Immature natural killer cell (primary cell): ENCODE results near the gene CEP41. TPM values are rescaled to one million over a fixed set of nuclear protein-coding genes. Genes with fewer than 3 reads are reported as not detected.

Experiments
- DNase-seq, 3 donors: peaks; one replicate each; pipeline ENCODE4 v3.0.0; 2022; ENCODE audit warnings: mixed read lengths in 1 of 3
- H3K27ac Mint-ChIP-seq, 6 donors: one replicate each; pipeline ENCODE4 v1.8.0; 2020; ENCODE audit warnings: mixed read lengths in 6 of 6, mild to moderate bottlenecking in 5 of 6, inconsistent platforms in 4 of 6, moderate library complexity in 3 of 6
- H3K27me3 Mint-ChIP-seq, 3 donors: one replicate each; pipeline ENCODE4 v1.8.0; 2020 to 2021; ENCODE audit warnings: low read depth in 3 of 3, mild to moderate bottlenecking in 3 of 3, mixed read lengths in 3 of 3, moderate library complexity in 3 of 3, inconsistent platforms in 1 of 3
- H3K36me3 Mint-ChIP-seq, 3 donors: one replicate each; pipeline ENCODE4 v1.8.0; 2020; ENCODE audit warnings: mixed read lengths in 3 of 3, inconsistent platforms in 2 of 3, mild to moderate bottlenecking in 2 of 3
- H3K4me1 Mint-ChIP-seq, 2 donors: one replicate each; pipeline ENCODE4 v1.8.0; 2020; ENCODE audit warnings: inconsistent platforms in 2 of 2, mild to moderate bottlenecking in 2 of 2, mixed read lengths in 2 of 2, moderate library complexity in 1 of 2
- H3K4me3 Mint-ChIP-seq, 5 donors: one replicate each; pipeline ENCODE4 v1.8.0; 2020; ENCODE audit warnings: mild to moderate bottlenecking in 5 of 5, mixed read lengths in 5 of 5, inconsistent platforms in 3 of 5, moderate library complexity in 3 of 5
- H3K9me3 Mint-ChIP-seq, 6 donors: one replicate each; pipeline ENCODE4 v1.8.0; 2020; ENCODE audit warnings: mild to moderate bottlenecking in 6 of 6, mixed read lengths in 6 of 6, inconsistent platforms in 4 of 6, moderate library complexity in 3 of 6
- polyA plus RNA-seq, 3 donors: library from polyadenylated mRNA; unstranded; fragments of 300-500 nt; fragmentation: Illumina TruSeq; gene quantifications; one replicate each; pipeline ENCODE4 v1.2.3, GENCODE V29; 2021

Gene CEP41
- polyA plus RNA-seq, 3 donors from 2014 or later, result 17.9 to 22.4 (median 20.8) TPM

GRCh38 chr7:130352194-130353074 lies 88.4 kb downstream of the CEP41 start:
- no peaks in the 10 kb centered on the region for H3K4me1 Mint-ChIP-seq
- no peak for DNase-seq
- no peaks in the 10 kb centered on the region for H3K36me3 Mint-ChIP-seq
- peaks cover 0 to 5% (median 3%) of the 10 kb centered on the region in 3 donors for H3K27me3 Mint-ChIP-seq
- no peak overlapping the region for H3K4me3 Mint-ChIP-seq
- peak overlapping the region in 1 of 6 donors; percentile 50 for H3K27ac Mint-ChIP-seq
- H3K9me3 Mint-ChIP-seq, result no peaks in the 10 kb centered on the region

- H3K9me3 Mint-ChIP-seq, result no peaks in the 10 kb centered on the region
- H3K36me3 Mint-ChIP-seq, result no peaks in the 10 kb centered on the region
- H3K4me3 Mint-ChIP-seq, result no peak overlapping the region
- peaks cover 0 to 5% (median 3%) of the 10 kb centered on the region in 3 donors for H3K27me3 Mint-ChIP-seq
- H3K4me1 Mint-ChIP-seq, result no peaks in the 10 kb centered on the region
- no peak for DNase-seq
- H3K27ac Mint-ChIP-seq, result peak overlapping the region in 1 of 6 donors; percentile 50
Observed at GRCh38 chr7:130351791-130352090, 89.1 kb downstream of the CEP41 start.

GRCh38 chr7:130350945-130351790 lies 89.6 kb downstream of the CEP41 start:
- Mint-ChIP-seq H3K27ac (no peak overlapping the region), H3K27me3 (peaks cover 0 to 5% (median 3%) of the 10 kb centered on the region in 3 donors), H3K4me1 (no peaks in the 10 kb centered on the region), H3K4me3 (no peak overlapping the region), H3K36me3 (no peaks in the 10 kb centered on the region), H3K9me3 (no peaks in the 10 kb centered on the region)
- DNase-seq, result no peak

GRCh38 chr7:130349911-130350782 lies 90.7 kb downstream of the CEP41 start:
- Mint-ChIP-seq H3K27ac (no peak overlapping the region), H3K9me3 (no peaks in the 10 kb centered on the region), H3K4me1 (no peaks in the 10 kb centered on the region), H3K4me3 (no peak overlapping the region), H3K27me3 (peaks cover 0 to 5% (median 5%) of the 10 kb centered on the region in 3 donors), H3K36me3 (no peaks in the 10 kb centered on the region)
- DNase-seq, result no peak

GRCh38 chr7:130346941-130347340 lies 93.9 kb downstream of the CEP41 start:
- no peaks in the 10 kb centered on the region for H3K4me1 Mint-ChIP-seq
- no peak for DNase-seq
- H3K27me3 Mint-ChIP-seq, result peaks cover 0 to 4% (median 4%) of the 10 kb centered on the region in 3 donors
- no peaks in the 10 kb centered on the region for H3K9me3 Mint-ChIP-seq
- H3K4me3 Mint-ChIP-seq, result no peak overlapping the region
- no peak overlapping the region for H3K27ac Mint-ChIP-seq
- no peaks in the 10 kb centered on the region for H3K36me3 Mint-ChIP-seq

- DNase-seq, result no peak
- no peaks in the 10 kb centered on the region for H3K4me1 Mint-ChIP-seq
- peaks cover 0 to 4% (median 4%) of the 10 kb centered on the region in 3 donors for H3K27me3 Mint-ChIP-seq
- H3K4me3 Mint-ChIP-seq, result no peak overlapping the region
- H3K36me3 Mint-ChIP-seq, result no peaks in the 10 kb centered on the region
- H3K9me3 Mint-ChIP-seq, result no peaks in the 10 kb centered on the region
- H3K27ac Mint-ChIP-seq, result no peak overlapping the region
Observed at GRCh38 chr7:130346177-130346905, 94.5 kb downstream of the CEP41 start.

- H3K9me3 Mint-ChIP-seq, result no peaks in the 10 kb centered on the region
- peaks cover 0 to 4% (median 4%) of the 10 kb centered on the region in 3 donors for H3K27me3 Mint-ChIP-seq
- no peak for DNase-seq
- no peaks in the 10 kb centered on the region for H3K4me1 Mint-ChIP-seq
- H3K27ac Mint-ChIP-seq, result no peak overlapping the region
- H3K36me3 Mint-ChIP-seq, result no peaks in the 10 kb centered on the region
- H3K4me3 Mint-ChIP-seq, result no peak overlapping the region
Observed at GRCh38 chr7:130345725-130346124, 95.1 kb downstream of the CEP41 start.

GRCh38 chr7:130345136-130345535 lies 95.7 kb downstream of the CEP41 start:
- Mint-ChIP-seq H3K9me3 (no peaks in the 10 kb centered on the region), H3K4me1 (no peaks in the 10 kb centered on the region), H3K4me3 (no peak overlapping the region), H3K27ac (no peak overlapping the region), H3K36me3 (no peaks in the 10 kb centered on the region), H3K27me3 (peaks cover 0 to 4% (median 1%) of the 10 kb centered on the region in 3 donors)
- DNase-seq, result no peak

GRCh38 chr7:130344271-130344866 lies 96.4 kb downstream of the CEP41 start, which contains the start of gene CPA5:
CPA5 (plus strand) TSS chr7:130344816; CDS start chr7:130346486, 1,670 bp downstream.
- no peaks in the 10 kb centered on the region for H3K36me3 Mint-ChIP-seq
- peaks cover 0 to 4% (median 1%) of the 10 kb centered on the region in 3 donors for H3K27me3 Mint-ChIP-seq
- no peaks in the 10 kb centered on the region for H3K9me3 Mint-ChIP-seq
- no peak within 1 kb of the TSS for H3K27ac Mint-ChIP-seq
- no peak for DNase-seq
- no peak within 1 kb of the TSS for H3K4me3 Mint-ChIP-seq
- H3K4me1 Mint-ChIP-seq, result no peaks in the 10 kb centered on the region

Other genes with a start within 250 kb of the CEP41 start
- gene TMEM209, start 235.6 kb downstream of the CEP41 start, polyA plus RNA-seq, result 10 to 100 TPM; 21.6 to 41.1 (median 39.9) TPM
- not detected for gene SSMEM1, start 233.2 kb downstream of the CEP41 start, polyA plus RNA-seq
- not detected for gene CPA2, start 174.2 kb downstream of the CEP41 start, polyA plus RNA-seq
- gene CPA4, start 147.9 kb downstream of the CEP41 start, polyA plus RNA-seq, result not detected
- not detected for gene CPA5, start 96.2 kb downstream of the CEP41 start, polyA plus RNA-seq
- not detected for gene CPA1, start 60.5 kb downstream of the CEP41 start, polyA plus RNA-seq
- 10 to 100 TPM in 1 of 3 donors, 1 to 10 TPM in 1, under 1 TPM in 1; 0.53 to 12.9 (median 3.0) TPM for gene MEST, start 51.1 kb upstream of the CEP41 start, polyA plus RNA-seq
- 1 to 10 TPM in 2 of 3 donors, not detected in 1; 1.5 to 2.1 TPM for gene COPG2, start 227.7 kb upstream of the CEP41 start, polyA plus RNA-seq
- not detected for gene TSGA13, start 245.5 kb upstream of the CEP41 start, polyA plus RNA-seq